Neural crest cell (in vitro differentiated cells): Measurements from ENCODE around the gene CXCL6. TPM values are rescaled to one million over a fixed set of nuclear protein-coding genes. Genes with fewer than 3 reads are reported as not detected.
A peak's percentile ranks its signal among the peaks of the same experiment; 100 is the strongest.

Experiments
- DNase-seq: peaks from one replicate; pipeline ENCODE4 v3.0.0; 2021; ENCODE audit warnings: low read depth, mixed read lengths, low spot score
- H3K27ac Mint-ChIP-seq: one replicate; pipeline ENCODE4 v1.8.0; 2021; ENCODE audit warnings: mild to moderate bottlenecking, mixed read lengths; ENCODE audit not compliant: unreplicated experiment
- H3K27me3 Mint-ChIP-seq: 2 replicates; pipeline ENCODE4 v1.8.0; 2021; ENCODE audit warnings: low read depth, mild to moderate bottlenecking, mixed read lengths
- H3K36me3 Mint-ChIP-seq: 2 replicates; pipeline ENCODE4 v1.8.0; 2021; ENCODE audit warnings: low read depth, mild to moderate bottlenecking, mixed read lengths
- H3K4me1 Mint-ChIP-seq: 2 replicates; pipeline ENCODE4 v1.8.0; 2021; ENCODE audit warnings: mixed read lengths
- H3K4me3 Mint-ChIP-seq: one replicate; pipeline ENCODE4 v1.8.0; 2021; ENCODE audit warnings: mild to moderate bottlenecking, mixed read lengths
- H3K9me3 Mint-ChIP-seq: 2 replicates; pipeline ENCODE4 v1.8.0; 2021; ENCODE audit warnings: mixed read lengths
- CTCF ChIP-seq: fragments of 200-600 bp; sonication (generic); conservative IDR thresholded peaks from 2 replicates; pipeline ENCODE4 v1.5.0; 2021; ENCODE audit warnings: antibody characterized with exemption, mild to moderate bottlenecking
- total RNA-seq: library from RNA; stranded (reverse); gene quantifications from 2 replicates; pipeline ENCODE4 v1.2.1, GENCODE V29; 2021

The CXCL6 gene
- total RNA-seq, 1 donor from 2014 or later: not detected

DNA sequence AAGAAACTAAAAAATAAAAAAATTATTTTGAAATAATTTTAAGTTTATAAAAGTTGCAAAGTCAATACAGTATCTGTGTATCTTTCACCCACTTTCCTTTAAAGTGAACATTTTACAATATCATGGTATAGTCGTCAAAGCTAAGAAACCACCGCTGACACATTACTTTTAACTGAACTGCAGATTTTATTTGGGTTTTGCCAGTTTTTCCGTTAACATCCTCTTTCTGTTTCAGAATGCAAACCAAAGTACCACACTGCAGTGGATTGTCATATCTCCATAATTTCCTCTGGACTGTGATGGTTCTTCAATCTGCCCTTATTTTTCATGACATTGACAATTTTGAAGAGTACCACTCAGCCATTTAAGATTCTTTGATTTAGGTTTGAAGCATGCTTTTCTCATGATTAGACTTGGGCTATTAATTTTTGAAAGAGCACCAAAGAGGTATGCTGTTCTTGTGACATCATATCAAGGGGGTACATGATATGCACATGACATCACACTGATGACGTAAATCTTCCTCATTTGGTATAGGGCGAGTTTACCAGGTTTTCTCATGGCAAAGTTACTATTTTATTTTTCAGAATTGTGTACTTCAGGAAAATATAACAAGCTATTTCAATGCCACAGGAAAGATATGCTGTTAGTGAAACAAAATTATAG lies 29.1 kb downstream of the CXCL6 start:
- no peak for TF ChIP-seq CTCF
- Mint-ChIP-seq H3K4me3 (no peak overlapping the region), H3K4me1 (peaks cover 5% of the 10 kb centered on the region), H3K27ac (no peak overlapping the region), H3K27me3 (peaks cover 56% of the 10 kb centered on the region), H3K9me3 (no peaks in the 10 kb centered on the region), H3K36me3 (no peaks in the 10 kb centered on the region)
- no peak for DNase-seq

DNA sequence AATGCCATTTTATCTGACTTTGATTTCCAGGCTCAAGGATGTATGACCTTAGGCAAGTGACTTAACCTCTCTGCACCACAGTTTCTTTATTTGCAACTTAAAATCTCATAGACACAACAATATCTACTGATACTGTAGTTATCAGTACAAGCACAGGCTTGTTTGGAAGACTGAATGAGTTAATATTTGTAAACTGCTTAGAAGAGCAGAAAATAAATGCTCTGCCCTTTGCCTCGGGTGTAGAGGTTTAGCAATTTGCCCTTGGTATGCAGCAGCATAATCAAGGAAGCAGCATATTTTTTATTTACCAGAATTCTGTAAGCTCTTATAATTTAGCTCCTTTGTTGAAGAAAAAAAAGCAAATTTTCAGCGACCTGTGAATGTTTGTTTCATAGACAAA lies 29.8 kb downstream of the CXCL6 start:
- no peak for TF ChIP-seq CTCF
- Mint-ChIP-seq H3K27me3 (peaks cover 63% of the 10 kb centered on the region), H3K27ac (no peak overlapping the region), H3K4me1 (peaks cover 5% of the 10 kb centered on the region), H3K9me3 (no peaks in the 10 kb centered on the region), H3K4me3 (no peak overlapping the region), H3K36me3 (no peaks in the 10 kb centered on the region)
- no peak for DNase-seq

- Mint-ChIP-seq H3K9me3 (no peaks in the 10 kb centered on the region), H3K27ac (no peak overlapping the region), H3K4me3 (no peak overlapping the region), H3K27me3 (peaks cover 66% of the 10 kb centered on the region), H3K4me1 (peaks cover 5% of the 10 kb centered on the region), H3K36me3 (no peaks in the 10 kb centered on the region)
- DNase-seq: no peak
- TF ChIP-seq CTCF: no peak
These were observed 31.3 kb downstream of the CXCL6 start for GRCh38 chr4:73867783-73868182.

DNA sequence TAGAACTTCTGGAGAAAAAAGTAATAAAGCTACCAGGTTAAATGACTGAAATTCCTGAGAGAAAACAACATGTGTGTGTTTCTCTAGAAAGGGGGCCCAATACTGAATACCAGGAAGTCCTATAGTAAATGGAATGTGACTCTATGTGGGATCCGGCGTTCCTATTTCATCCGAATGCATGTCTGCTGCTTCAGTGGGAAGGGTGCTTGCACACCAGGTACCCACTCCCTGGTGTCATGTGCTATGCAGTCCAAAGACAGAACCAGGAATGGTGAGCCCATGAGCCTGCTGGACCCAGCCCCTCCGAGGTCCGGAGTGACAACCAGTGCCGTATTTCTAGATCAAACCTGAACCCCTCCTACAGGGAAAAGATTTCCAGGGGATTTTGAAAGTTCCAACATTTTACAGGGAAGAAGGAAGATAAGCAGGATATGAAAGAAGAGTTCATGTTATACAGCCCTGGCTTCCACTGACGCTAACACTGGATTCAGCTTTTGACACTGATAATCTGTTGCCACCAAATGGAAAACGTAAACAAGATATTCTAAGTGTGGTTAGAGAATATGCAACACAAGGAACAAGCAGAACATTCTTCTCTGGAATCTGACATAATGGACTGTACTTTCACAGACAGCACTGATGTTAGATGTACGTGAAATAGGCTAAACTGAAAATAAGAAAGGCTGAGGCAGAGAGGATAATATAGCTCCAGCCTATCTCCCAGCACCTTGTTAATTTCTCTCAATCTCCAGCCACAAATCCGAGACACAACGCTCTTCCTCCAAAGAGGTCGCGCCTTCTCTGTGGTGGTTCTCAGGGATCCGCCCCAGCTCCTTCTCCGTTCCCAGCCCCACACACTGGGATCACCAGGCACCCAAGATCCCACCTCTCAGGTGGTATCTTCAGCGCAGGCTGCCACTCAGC lies 32.0 kb downstream of the CXCL6 start:
- Mint-ChIP-seq H3K36me3 (no peaks in the 10 kb centered on the region), H3K4me1 (peaks cover 5% of the 10 kb centered on the region), H3K27ac (no peak overlapping the region), H3K27me3 (peaks cover 67% of the 10 kb centered on the region), H3K4me3 (peak overlapping the region; percentile 83), H3K9me3 (no peaks in the 10 kb centered on the region)
- DNase-seq: no peak
- TF ChIP-seq CTCF: no peak

DNA sequence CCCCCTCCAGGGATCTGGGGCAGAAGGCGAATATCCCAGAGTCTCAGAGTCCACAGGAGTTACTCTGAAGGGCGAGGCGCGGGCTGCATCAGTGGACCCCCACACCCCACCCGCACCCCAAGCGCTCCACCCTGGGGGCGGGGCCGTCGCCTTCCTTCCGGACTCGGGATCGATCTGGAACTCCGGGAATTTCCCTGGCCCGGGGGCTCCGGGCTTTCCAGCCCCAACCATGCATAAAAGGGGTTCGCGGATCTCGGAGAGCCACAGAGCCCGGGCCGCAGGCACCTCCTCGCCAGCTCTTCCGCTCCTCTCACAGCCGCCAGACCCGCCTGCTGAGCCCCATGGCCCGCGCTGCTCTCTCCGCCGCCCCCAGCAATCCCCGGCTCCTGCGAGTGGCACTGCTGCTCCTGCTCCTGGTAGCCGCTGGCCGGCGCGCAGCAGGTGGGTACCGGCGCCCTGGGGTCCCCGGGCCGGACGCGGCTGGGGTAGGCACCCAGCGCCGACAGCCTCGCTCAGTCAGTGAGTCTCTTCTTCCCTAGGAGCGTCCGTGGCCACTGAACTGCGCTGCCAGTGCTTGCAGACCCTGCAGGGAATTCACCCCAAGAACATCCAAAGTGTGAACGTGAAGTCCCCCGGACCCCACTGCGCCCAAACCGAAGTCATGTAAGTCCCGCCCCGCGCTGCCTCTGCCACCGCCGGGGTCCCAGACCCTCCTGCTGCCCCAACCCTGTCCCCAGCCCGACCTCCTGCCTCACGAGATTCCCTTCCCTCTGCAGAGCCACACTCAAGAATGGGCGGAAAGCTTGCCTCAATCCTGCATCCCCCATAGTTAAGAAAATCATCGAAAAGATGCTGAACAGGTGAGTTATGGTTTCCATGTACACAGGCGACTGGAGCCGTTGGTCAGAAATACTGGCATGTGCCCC lies 32.9 kb downstream of the CXCL6 start, which contains the start of gene CXCL1:
TSS of gene CXCL1 (plus strand) at position 264 of the 926 bp plus-strand sequence. CDS start at position 342, 78 bp downstream.
- TF ChIP-seq CTCF: no peak
- H3K9me3 Mint-ChIP-seq: no peaks in the 10 kb centered on the region
- DNase-seq: peak; percentile 8
- no peaks in the 10 kb centered on the region for H3K36me3 Mint-ChIP-seq
- peaks cover 71% of the 10 kb centered on the region for H3K27me3 Mint-ChIP-seq
- no peak within 1 kb of the TSS for H3K27ac Mint-ChIP-seq
- H3K4me1 Mint-ChIP-seq: peaks cover 5% of the 10 kb centered on the region
- H3K4me3 Mint-ChIP-seq: peak within 1 kb of the TSS; percentile 83
